GM12873 (cell line): ENCODE results near the gene KLHL18.
A peak's percentile ranks its signal among the peaks of the same experiment; 100 is the strongest.

Experiments used
- TF ChIP-seq, protein P1 (sequence below): IDR thresholded peaks from 2 replicates; pipeline ENCODE4 v1.5.1; 2012; ENCODE audit warnings: low read depth, mild to moderate bottlenecking, moderate library complexity, low read length, control low read depth; ENCODE audit not compliant: insufficient read depth; ENCODE audit errors: missing control alignments

Gene KLHL18

DNA sequence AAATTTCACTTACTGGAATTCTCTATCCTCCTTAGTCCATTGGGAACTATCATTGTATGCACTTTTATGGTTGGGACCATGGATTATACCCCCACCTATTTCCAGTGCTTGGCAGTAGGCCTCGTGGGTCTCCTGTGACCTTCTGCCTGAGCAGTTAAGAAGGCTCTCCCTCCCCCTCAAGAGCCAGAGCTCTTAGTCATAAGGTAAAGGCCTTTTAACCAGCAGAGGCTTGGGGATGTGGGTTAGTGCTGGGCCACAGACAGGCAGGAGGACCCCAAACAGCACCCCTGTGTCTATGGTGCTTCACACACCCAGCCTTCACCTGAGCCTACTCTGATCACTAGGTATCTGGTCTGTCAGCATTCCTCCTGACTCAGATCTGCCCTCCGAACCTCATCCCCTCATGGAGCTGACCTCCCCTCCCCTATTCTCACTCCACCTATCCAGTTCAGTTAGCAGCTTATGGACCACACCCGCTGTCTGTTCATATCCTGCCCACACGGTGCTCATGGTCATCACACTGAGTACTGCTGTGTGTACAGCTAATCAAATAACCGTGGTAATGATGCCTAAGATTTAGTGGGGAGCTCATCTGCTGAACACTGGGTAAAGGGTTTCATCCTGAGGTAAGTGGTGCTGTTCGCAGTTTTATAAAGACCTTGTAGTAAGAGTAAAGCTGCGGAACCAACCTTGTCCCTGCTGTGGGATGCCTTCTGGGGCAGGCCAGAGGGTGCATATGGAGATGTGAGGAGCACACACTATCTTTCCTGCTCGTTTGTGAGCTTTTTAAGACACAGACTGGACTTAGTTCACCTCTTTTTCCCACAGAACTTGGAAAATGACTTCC, 40.9 kb downstream of the KLHL18 start:
- TF ChIP-seq, protein P1, sequence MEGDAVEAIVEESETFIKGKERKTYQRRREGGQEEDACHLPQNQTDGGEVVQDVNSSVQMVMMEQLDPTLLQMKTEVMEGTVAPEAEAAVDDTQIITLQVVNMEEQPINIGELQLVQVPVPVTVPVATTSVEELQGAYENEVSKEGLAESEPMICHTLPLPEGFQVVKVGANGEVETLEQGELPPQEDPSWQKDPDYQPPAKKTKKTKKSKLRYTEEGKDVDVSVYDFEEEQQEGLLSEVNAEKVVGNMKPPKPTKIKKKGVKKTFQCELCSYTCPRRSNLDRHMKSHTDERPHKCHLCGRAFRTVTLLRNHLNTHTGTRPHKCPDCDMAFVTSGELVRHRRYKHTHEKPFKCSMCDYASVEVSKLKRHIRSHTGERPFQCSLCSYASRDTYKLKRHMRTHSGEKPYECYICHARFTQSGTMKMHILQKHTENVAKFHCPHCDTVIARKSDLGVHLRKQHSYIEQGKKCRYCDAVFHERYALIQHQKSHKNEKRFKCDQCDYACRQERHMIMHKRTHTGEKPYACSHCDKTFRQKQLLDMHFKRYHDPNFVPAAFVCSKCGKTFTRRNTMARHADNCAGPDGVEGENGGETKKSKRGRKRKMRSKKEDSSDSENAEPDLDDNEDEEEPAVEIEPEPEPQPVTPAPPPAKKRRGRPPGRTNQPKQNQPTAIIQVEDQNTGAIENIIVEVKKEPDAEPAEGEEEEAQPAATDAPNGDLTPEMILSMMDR: no peak

DNA sequence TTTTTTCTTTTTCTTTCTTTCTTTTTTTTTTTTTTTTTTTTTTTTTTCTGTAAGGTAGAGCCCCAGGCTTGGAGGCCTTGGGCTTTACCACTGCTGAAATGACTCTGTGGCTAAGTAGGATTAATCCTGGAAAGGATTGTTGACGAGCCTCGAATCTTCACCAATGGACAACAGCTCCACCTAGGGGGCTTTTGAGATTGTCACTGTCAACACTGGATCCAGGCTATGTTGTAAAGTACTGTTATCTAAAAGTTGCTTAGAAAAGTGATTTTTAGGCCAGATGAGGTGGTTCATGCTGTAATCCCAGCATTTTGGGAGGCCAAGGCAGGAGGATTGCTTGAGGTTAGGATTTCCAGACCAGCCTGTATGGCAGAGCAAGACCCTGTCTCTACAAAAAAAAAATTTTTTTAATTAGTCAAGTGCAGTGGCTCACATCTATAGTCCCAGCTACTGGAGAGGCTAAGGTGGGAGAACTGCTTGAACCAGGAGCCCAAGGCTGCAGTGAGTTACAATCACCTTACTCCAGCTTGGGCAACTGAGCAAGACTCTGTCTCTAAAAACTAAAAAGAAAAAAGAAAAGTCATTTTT, 41.6 kb downstream of the KLHL18 start:
- TF ChIP-seq, protein P1: peak; percentile 77

- TF ChIP-seq, protein P1: no peak
Observed at GRCh38 chr3:47333907-47334306, 51.2 kb downstream of the KLHL18 start.

GRCh38 chr3:47337656-47338055, 54.9 kb downstream of the KLHL18 start:
- TF ChIP-seq, protein P1: no peak

GRCh38 chr3:47339951-47340350, 57.2 kb downstream of the KLHL18 start:
- TF ChIP-seq, protein P1: no peak

- TF ChIP-seq, protein P1: no peak
Observed at GRCh38 chr3:47340866-47341265, 58.1 kb downstream of the KLHL18 start.

GRCh38 chr3:47342151-47342550, 59.4 kb downstream of the KLHL18 start:
- TF ChIP-seq, protein P1: no peak
